HG03378 (cell line): Measurements from ENCODE around the gene SUCLG2.

Experiments
- ATAC-seq: cut with Tn5 transposase; IDR thresholded peaks from one replicate; pipeline ENCODE4 v1.9.1; 2021; ENCODE audit warnings: mild to moderate bottlenecking, moderate library complexity; ENCODE audit not compliant: unreplicated experiment

SUCLG2 gene

GRCh38 chr3:67649681-67650080, 4.7 kb downstream of the SUCLG2 start:
- ATAC-seq: no peak

- no peak for ATAC-seq
Measured at GRCh38 chr3:67648701-67649100, 5.7 kb downstream of the SUCLG2 start.

- ATAC-seq: no peak
Measured at GRCh38 chr3:67648229-67648628, 6.2 kb downstream of the SUCLG2 start.

GRCh38 chr3:67647390-67647878, 7.0 kb downstream of the SUCLG2 start:
- ATAC-seq: no peak

GRCh38 chr3:67646586-67647234, 7.7 kb downstream of the SUCLG2 start:
- no peak for ATAC-seq

- ATAC-seq: no peak
Measured at GRCh38 chr3:67644827-67645226, 9.6 kb downstream of the SUCLG2 start.

GRCh38 chr3:67642734-67643133, 11.7 kb downstream of the SUCLG2 start:
- no peak for ATAC-seq

- ATAC-seq: no peak
Measured at GRCh38 chr3:67642190-67642589, 12.2 kb downstream of the SUCLG2 start.

- ATAC-seq: no peak
Measured at GRCh38 chr3:67641451-67641850, 13.0 kb downstream of the SUCLG2 start.

- ATAC-seq: no peak
Measured at GRCh38 chr3:67640023-67640660, 14.3 kb downstream of the SUCLG2 start.

GRCh38 chr3:67637255-67637900, 17.0 kb downstream of the SUCLG2 start:
- no peak for ATAC-seq

GRCh38 chr3:67635806-67636205, 18.6 kb downstream of the SUCLG2 start:
- no peak for ATAC-seq

- ATAC-seq: no peak
Measured at GRCh38 chr3:67635257-67635656, 19.2 kb downstream of the SUCLG2 start.

GRCh38 chr3:67630666-67631362, 23.6 kb downstream of the SUCLG2 start:
- no peak for ATAC-seq

- ATAC-seq: no peak
Measured at GRCh38 chr3:67624687-67625086, 29.7 kb downstream of the SUCLG2 start.

- ATAC-seq: no peak
Measured at GRCh38 chr3:67624078-67624477, 30.3 kb downstream of the SUCLG2 start.

GRCh38 chr3:67622652-67623051, 31.8 kb downstream of the SUCLG2 start:
- ATAC-seq: no peak

GRCh38 chr3:67620869-67621268, 33.5 kb downstream of the SUCLG2 start:
- no peak for ATAC-seq

- ATAC-seq: no peak
Measured at GRCh38 chr3:67619991-67620390, 34.4 kb downstream of the SUCLG2 start.

- ATAC-seq: peak; percentile 81
Measured at GRCh38 chr3:67617518-67617917, 36.9 kb downstream of the SUCLG2 start.

GRCh38 chr3:67616046-67616445, 38.4 kb downstream of the SUCLG2 start:
- ATAC-seq: no peak

GRCh38 chr3:67614195-67614594, 40.2 kb downstream of the SUCLG2 start:
- no peak for ATAC-seq
